Right ventricle myocardium superior (tissue), 1 donor: ENCODE measurements around the gene PLA2G4C. TPM values are rescaled to one million over a fixed set of nuclear protein-coding genes. Genes with fewer than 3 reads are reported as not detected.

Experiments used
- ATAC-seq: fragments of 200-7000 bp; cut with Tn5 transposase; one replicate; pipeline ENCODE4 v1.9.1; 2020; ENCODE audit warnings: mild to moderate bottlenecking; ENCODE audit not compliant: poor library complexity
- DNase-seq: peaks from one replicate; pipeline ENCODE4 v3.0.0-alpha.2; 2020
- intact Hi-C: fragments of 100-400 bp; cut with DNase I; formaldehyde crosslinking; loops from one replicate; pipeline ENCODE4 v1.11.2; 2022
- total RNA-seq: library from RNA; stranded (reverse); fragmentation: NEBNext Ultra II Directional; extraction: Animal tissue kit (Norgen Biotek cat#: 25700); gene quantifications from one replicate; pipeline ENCODE4 v1.2.1, GENCODE V29; 2021
- donor health status: DM: no; HTN: yes; CAD: no; lungs with severe emphysema.

PLA2G4C gene
- total RNA-seq, 1 donor from 2014 or later, result 38.6 TPM

DNA sequence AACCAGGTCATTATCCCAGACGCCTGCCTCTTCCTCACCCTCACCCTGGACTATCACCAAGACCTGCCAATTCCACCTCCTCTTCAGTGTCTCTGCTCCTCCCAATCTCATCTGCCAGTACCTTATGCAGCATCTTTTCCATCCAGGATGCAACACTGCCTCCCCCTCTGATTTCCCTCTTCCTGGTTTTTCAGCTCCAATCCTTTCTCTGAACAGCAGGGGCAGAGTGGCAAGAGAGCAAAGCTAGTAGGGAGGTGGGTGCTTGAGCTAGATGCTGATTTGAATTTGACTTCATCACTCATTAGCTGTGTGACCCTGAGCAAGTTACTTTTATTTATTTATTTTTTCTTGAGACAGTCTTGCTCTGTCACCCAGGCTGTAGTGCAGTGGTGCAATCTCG is 41.2 kb downstream of the PLA2G4C start:
- intact Hi-C loops, result no loop called here
- ATAC-seq, result no peak
- no peak for DNase-seq

DNA sequence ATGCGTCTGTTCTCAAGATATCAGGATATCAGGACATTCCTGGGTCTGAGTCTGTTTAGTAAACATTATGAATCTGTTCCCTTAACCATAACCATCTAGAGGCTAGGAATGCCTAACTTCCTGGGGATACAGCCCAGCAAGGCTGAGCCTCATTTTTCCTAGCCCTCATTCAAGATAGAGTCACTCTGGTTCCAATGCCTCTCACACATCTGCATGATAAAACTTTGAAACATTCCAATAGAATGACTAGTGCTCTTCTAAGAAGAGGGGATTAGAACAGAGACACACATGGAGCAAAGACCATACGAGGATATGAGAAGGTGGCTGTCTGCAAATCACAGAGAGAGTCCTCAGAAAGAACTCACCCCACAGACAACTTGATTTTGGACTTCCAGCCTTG is 46.1 kb downstream of the PLA2G4C start:
- DNase-seq (no peak), ATAC-seq (no peak)
- intact Hi-C loops, result no loop called here

DNA sequence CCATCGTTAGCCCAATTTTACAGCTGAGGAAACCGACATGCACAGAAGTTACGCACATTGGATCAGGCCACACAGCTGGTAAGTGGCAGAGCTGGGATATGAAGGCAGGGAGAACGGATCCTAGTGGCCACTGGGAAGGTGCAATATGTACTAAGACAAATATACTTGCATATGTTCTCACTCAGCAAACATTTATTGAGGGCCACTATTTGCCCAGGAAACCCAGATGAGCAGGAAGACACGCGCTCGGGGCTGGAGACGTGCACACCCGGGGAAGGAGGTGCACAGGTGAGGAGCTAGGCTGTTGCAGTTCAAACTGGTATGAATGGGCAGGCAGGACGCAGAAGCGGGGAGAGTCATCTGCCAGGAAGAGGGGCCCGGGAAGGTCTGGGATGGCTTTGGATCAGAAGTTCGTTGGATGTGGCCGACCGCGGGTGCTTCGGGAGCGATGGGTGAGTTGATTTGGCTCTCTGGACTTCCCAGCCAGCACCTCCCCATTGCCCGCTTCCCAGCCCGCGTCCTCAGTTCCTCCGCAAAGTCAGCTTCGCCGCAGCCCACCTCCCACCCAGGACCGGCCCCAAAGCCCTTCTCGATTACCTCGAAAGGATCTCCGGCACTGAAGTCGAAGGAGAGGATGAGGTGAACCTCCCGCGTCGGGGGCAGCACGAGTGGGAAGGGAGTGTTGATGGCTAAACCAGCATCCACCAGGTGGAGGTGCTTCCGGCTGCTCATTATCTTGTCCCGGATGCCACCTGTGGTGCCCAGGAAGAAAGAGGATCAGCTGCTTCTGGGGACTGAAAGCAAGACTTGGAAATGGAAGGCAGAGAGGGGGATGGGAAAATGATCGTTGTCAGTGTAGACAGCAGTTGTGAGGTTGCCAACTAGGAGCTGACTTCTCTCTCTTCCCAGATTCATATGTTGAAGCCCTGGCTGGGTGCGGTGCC is 48.9 kb downstream of the PLA2G4C start:
- ATAC-seq (no peak), DNase-seq (no peak)
- intact Hi-C loops, result no loop called here

DNA sequence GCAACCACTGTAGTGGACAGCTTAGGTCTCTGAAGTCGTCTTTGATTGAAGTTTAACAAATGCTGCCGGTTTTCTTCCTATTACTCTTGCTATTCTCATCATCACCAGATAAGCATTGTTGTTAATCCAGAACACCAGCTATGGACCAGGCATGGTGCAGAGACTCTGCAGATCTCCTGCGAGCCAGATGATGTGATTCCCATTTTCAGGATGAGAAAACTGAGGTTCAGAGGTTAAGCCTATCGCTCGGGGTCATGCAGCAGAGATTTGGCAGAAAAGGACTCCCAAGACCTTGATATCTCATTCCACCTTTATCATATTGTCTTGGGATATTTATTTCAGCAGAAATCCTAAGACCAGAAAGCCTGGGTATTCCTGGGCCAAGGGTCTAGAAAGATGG is 50.2 kb downstream of the PLA2G4C start:
- ATAC-seq (no peak), DNase-seq (no peak)
- intact Hi-C loops, result no loop called here

DNA sequence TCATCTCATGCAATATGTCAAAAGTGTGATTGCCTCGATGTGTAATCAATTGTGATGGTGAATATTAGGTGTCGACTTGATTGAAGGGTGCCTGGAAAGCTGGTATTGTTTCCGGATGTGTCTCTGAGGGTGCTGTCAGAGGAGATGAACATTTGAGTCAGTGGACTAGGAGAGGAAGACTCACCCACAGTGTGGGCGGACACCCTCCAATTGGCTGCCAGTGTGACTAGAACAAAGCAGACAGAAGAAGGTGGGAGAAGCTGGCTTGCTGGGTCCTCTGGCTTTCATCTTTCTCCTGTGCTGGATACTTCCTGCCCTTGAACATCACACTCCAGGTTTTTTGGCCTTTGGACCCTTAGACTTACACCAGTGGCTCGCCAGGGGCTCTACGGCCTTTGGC is 51.3 kb downstream of the PLA2G4C start:
- ATAC-seq, result no peak
- no peak for DNase-seq
- intact Hi-C loops, result no loop called here

DNA sequence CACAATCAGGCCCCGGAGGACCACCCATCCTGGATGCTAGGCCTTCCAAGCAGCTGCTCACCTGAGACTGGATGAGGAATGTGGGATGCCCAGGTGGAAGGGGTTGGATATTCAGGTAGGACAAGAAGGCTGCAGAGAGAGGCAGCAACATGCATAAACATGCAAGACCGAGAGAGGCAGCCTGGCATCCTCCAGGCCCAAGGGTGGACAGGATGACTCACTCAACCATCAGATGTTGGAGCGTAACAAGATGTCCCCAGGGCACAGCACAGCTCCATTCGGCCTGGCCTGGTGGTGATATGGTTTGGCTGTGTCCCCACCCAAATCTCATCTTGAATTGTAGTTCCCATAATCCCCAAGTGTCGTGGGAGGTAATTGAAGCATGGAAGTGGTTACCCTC is 56.8 kb downstream of the PLA2G4C start:
- no peak for DNase-seq
- intact Hi-C loops, result no loop called here
- no peak for ATAC-seq

DNA sequence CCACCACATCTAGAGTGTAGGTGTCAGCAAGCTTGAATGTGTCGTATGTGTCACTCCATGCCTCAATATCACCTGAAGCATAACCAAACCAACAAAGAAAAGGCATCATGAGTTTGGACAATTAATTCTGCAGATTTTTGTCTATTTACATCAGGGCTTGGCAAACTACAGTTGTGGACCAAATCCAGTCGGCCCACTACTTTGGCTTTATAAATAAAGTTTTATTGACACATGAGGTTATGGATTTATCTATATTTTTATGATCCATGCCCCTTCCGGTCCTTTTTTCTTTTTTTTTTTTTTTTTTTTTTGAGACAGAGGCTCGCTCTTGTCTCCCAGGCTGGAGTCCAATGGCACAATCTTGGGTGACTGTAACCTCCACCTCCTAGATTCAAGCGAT is 57.5 kb downstream of the PLA2G4C start:
- ATAC-seq (no peak), DNase-seq (no peak)
- intact Hi-C loops, result no loop called here

DNA sequence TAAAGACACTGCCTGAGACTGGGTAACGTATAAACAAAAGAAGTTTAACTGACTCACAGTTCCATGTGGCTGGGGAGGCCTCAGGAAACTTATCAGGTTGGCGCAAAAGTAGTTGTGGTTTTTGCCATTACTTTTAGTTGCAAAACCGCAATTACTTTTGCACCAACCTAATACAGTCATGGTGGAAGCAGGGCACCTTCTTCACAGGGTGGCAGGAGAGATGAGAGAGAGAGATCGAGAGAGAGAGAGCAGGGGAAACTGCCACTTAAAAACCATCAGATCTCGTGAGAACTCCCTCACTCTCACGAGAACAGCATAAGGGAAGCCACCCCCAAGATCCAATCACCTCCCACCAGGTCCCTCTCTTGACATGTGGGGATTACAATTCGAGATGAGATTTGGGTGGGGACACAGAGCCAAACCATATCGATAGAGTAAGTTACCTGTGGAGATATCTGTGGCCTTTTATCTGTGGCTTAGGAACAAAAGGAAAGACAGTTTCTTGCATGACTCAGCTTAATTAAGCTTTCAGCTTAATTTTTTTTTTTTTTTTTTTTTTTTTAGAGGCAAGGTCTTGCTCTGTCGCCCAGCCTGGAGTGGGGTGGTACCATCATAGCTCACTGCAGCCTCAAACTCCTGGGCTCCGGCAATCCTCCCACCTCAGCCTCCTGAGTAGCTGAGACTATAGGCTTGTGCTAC is 59.1 kb downstream of the PLA2G4C start:
- intact Hi-C loops, result no loop called here
- ATAC-seq, result no peak
- no peak for DNase-seq

DNA sequence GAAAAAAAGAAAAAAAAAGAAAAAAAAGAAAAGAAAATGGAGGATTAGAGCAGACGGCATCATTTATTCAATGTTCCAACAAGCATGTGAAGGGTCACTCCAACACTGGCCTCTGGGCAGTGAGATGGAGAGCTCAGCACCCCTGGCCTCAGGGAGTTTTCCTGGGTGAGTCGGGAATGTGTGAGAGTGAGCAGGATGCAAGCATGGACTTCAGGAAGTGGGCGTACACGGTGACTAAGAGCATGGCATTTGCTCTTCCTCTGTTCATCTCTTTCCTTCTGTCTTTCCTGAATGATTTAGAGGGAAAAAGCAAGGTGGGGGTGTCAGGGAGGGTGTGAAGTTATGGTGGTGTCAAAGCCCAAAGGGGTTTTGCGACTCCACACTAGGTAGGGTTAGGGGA is 66.1 kb downstream of the PLA2G4C start:
- DNase-seq (no peak), ATAC-seq (no peak)
- intact Hi-C loops, result no loop called here

DNA sequence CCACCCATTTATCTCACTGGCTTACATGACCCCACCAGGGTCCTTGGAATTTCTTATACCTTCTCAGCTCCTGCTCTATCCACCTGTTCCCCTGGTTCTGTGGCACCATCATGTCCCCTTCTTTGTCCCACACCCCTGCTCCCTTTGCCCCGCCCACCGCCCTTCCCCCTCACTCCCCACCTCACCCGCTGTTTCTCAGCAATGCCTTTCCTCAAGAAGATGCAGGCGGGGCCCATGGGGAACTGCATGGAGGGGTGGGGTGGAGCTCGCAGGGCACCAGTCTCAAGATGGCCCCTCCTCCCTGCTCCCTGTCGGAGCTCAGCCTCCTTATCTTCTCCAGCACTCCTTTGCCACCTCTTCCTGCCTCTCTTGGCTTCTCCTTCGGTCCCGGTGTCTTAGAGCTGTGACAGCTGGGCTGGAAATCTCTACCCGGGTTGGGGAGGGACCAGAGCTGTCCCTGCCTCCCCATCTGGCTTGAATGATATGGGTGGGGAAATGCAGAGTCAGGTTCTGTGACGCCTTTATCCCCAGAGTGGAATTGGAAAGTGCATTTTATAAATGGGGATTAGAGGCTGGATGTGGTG is 66.8 kb downstream of the PLA2G4C start, which contains the start of gene CABP5:
TSS of gene CABP5 (minus strand) at position 405 of the 584 bp plus-strand sequence. CDS start at position 248, 157 bp downstream.
- ATAC-seq (no peak), DNase-seq (no peak)
- intact Hi-C loops, result no loop called here

DNA sequence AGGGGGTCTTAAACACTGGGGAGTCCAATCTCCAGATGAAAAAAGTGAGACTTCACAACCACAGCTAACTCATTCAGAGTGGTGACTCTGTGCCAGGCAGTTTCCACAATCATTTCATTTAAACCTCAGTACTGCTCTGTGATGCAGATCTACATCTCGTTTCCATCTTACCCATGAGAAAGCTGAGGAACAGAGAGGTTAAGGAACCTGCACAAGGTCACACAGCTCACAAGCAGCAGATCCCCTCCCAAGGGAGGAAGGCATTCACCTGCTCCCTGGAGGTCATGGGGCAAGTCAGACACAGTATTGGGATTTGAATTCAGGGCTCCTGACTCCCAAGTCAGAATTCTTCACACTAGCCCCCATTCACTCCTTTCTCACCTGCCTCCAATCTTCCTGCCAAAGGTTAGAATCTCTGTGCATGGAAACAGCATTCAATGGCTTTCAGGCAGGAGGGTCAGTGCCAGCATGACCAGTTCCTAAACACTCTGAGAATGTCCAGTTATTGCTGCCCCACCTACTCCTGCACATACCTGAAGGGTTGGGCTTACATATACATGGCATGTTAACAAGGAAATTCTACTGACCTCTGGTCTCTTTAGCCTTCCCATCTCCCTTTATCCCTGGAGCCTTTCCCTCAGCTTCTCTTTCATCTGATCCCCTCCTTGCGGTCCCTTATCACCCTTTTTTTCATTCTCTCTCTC is 68.6 kb downstream of the PLA2G4C start:
- intact Hi-C loops, result no loop called here
- ATAC-seq (no peak), DNase-seq (no peak)

DNA sequence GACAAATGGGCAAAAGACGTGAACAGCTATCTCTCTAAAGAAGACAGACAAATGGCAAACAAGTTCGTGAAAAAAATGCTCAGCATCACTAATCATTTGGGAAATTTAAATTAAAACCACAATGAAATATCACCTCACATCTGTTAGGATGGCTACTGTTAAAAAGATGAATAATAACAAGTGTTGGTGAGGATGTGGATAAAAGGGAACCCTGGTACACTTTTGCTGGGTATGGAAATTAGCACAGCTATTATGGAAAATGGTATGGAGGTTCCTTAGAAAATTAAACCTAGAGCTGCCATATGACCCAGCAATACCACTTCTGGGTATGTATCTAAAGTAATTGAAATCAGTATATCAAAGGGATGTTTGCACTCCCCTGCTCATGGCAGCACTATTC is 73.9 kb downstream of the PLA2G4C start:
- intact Hi-C loops, result no loop called here
- DNase-seq (no peak), ATAC-seq (no peak)

DNA sequence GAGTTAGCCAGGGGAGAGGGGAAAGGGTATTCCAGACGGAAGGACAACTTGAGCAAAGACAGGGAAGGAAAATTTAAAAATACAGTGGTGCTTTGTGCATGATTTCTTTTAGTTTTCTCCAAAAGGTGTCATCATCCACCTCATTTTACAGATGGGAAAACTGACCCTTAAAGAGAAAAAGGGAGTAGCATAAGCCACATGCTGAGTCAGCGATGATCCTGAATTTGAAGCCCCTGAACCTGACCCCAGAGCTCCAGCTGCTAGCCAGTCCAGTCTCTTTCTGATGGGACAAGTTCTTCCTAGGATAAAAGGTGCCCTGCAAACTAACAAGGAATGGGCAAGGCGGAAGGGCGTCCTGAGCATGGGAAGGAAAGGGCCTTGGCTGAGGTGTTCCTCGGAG is 77.0 kb downstream of the PLA2G4C start:
- DNase-seq, result no peak
- no peak for ATAC-seq
- intact Hi-C loops, result no loop called here

DNA sequence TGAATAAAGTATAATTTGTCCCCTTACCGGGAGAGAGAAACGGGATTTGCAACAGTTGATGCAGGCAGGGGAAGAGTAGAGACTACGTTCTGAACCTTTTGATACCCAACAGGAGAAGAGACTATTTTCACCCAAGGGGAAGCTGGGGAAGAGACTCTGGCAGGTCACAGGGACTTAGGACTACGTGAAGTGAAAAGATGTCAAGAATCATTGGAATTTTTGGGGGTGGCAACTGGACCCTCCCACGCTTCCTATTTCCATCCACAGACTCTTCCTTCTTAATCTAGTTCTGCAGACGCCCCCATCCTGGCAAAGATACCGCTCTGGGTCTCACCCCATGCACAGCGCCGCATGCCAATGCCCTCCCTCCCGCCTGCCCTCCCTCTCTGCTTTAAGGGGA is 80.5 kb downstream of the PLA2G4C start:
- intact Hi-C loops, result no loop called here
- DNase-seq (no peak), ATAC-seq (no peak)

DNA sequence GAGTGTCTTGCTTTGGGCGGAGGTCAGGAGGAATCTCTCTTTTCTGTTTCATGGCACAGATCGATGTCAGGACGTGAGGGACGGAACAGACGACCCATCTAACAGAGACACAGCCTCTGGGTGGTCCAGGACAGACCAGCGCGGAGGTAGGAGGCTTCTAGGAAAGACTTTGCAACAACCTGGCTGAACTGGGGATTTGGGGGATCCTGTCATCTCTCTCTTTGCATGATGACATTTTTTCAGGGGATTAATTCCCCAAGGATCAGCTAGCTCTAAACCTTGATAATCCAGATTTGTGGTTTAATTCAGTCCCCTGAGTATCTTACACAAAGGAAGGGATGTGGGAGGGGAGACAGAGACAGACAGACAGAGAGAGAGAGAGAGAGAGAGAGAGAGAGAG is 81.2 kb downstream of the PLA2G4C start:
- ATAC-seq (no peak), DNase-seq (no peak)
- intact Hi-C loops, result no loop called here

DNA sequence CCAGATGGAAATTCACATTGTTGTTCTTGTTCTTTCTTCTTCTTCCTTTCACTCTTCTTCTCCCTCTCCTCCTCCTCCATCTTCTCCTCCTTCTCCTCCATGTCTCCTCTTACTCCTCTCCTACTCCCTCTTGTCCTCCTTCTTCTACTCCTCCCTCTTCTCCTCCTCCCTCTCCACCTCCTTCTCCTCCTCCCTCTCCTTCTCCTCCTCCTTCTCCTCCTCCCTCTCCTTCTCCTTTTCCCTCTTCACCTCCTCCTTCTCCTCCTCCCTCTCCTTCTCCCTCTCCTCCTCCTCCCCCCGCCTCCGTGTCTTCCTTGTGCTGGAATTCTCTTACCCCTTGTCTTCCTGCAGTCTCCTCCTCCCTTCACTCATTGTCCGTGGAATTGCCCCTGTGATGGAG is 85.1 kb downstream of the PLA2G4C start:
- ATAC-seq, result no peak
- intact Hi-C loops, result no loop called here
- no peak for DNase-seq

DNA sequence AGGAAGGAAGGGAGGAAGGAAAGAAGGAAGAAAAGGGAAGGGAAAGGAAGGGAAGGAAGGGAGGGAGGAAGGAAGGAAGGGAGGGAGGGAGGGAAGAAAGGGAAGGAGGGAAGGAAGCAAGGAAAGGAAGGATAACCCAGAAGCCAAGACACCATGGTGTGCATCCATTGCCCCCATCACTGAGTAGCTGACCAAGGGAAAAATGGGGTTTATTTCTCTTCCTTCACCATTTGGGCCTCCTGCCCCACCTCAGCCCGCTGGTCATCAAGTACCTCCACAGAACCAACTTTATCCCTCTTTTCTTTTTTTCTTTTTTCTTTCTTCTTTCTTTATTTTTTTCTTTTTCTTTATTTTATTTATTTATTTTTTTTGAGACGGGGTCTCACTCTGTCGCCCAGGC is 87.1 kb downstream of the PLA2G4C start:
- ATAC-seq (no peak), DNase-seq (no peak)
- intact Hi-C loops, result no loop called here

DNA sequence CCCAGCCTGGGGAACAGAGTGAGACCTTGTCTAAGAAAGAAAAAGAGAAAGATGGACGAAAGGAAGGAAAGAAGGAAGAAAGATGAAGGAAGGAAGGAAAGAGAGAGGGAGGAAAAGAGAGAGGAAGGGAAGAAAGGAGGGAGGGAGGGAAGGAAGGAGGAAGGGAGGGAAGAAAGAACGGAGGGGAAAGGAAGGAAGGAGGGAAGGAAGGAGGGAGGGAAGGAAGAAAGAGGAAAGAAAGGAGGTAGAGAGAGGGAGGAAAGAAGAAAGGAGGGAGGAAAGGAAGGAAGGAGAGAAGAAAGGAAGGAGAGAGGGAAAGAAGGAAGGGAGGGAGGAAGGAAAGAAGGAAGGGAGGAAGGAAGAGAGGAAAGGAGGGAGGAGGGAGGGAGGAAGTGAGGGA is 87.6 kb downstream of the PLA2G4C start:
- intact Hi-C loops, result no loop called here
- ATAC-seq, result no peak
- DNase-seq, result no peak

DNA sequence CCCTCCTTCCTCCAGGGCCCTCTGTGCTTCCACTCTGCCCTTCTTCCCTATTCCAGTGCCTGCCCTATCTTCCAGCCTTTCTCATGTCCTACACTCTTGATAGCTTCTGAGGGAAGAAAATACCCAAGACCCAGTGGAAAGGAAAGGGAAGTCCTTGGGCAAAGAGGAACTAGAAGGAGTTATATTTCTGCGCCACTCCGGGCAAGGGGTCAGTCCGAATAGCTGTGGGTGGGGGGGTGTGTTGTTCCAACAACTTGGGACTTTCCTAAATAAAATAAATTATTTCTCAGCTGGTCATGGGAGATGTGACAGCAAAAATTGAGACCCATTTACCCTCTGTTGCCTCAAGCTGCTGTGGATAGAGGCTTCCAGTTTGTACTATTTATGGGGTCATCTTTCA is 89.9 kb downstream of the PLA2G4C start:
- intact Hi-C loops, result no loop called here
- ATAC-seq, result no peak
- no peak for DNase-seq
